VCaP (cell line): ENCODE measurements around the gene SPN.
A peak's percentile ranks its signal among the peaks of the same experiment; 100 is the strongest.
"Not testable (repeated sequence)": the region's sequence is repeated elsewhere in the genome, so short reads cannot be mapped to it uniquely, and the experiment has no call there.

Source experiments
- H3K27ac ChIP-seq: fragments of 450-650 bp; 2 replicates; pipeline ENCODE4 v1.5.1; 2017
- CTCF ChIP-seq: fragments of 450-650 bp; conservative IDR thresholded peaks from 2 replicates; pipeline ENCODE4 v1.5.1; 2017; ENCODE audit warnings: mild to moderate bottlenecking, moderate library complexity

Gene SPN, protein sequence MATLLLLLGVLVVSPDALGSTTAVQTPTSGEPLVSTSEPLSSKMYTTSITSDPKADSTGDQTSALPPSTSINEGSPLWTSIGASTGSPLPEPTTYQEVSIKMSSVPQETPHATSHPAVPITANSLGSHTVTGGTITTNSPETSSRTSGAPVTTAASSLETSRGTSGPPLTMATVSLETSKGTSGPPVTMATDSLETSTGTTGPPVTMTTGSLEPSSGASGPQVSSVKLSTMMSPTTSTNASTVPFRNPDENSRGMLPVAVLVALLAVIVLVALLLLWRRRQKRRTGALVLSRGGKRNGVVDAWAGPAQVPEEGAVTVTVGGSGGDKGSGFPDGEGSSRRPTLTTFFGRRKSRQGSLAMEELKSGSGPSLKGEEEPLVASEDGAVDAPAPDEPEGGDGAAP

DNA sequence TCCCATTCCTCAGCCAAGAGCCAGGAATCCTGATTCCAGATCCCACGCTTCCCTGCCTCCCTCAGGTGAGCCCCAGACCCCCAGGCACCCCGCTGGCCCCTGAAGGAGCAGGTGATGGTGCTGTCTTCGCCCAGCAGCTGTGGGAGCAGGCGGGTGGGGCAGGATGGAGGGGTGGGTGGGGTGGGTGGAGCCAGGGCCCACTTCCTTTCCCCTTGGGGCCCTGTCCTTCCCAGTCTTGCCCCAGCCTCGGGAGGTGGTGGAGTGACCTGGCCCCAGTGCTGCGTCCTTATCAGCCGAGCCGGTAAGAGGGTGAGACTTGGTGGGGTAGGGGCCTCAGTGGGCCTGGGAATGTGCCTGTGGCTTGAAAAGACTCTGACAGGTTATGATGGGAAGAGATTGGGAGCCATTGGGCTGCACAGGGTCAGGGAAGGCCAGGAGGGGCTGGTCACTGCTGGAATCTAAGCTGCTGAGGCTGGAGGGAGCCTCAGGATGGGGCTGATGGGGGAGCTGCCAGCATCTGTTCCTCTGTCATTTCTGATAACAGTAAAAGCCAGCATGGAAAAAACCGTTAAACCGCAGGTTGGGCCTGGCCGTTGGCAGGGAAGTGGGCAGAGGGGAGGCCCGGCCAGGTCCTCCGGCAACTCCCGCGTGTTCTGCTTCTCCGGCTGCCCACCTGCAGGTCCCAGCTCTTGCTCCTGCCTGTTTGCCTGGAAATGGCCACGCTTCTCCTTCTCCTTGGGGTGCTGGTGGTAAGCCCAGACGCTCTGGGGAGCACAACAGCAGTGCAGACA, at the start of gene SPN:
Gene SPN (plus strand): TSS at position 232 of the 791 bp plus-strand sequence. CDS start 482 bp downstream, at position 714.
- no peak within 1 kb of the TSS for H3K27ac ChIP-seq
- TF ChIP-seq CTCF: no peak

- peak overlapping the region; percentile 31 for H3K27ac ChIP-seq
These were observed 49.6 kb upstream of the SPN start for GRCh38 chr16:29613307-29614057.

GRCh38 chr16:29614691-29615314, 48.2 kb upstream of the SPN start:
- not testable (repeated sequence) for H3K27ac ChIP-seq

- H3K27ac ChIP-seq: not testable (repeated sequence)
These were observed 46.9 kb upstream of the SPN start for GRCh38 chr16:29616127-29616526.

DNA sequence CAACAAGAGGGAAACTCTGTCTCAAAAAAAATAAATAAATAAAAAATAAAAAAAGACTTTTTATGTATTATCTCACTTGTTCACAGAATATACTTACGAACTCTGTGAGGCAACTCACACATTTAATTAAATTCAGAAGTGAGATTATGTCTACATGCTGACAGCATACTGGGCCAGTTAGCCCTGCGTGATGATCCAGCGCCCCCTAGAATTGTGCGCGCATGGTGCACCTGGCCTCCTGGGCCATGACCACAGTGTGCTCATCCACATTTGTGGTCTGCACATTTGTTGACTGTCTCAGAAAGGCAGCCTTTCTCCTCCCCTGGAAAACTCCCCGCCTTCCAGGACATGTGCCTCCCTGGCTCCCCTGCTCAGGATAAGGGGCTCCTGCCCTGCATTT, 42.5 kb upstream of the SPN start:
- not testable (repeated sequence) for H3K27ac ChIP-seq

- not testable (repeated sequence) for H3K27ac ChIP-seq
These were observed 40.3 kb upstream of the SPN start for GRCh38 chr16:29622738-29623137.

DNA sequence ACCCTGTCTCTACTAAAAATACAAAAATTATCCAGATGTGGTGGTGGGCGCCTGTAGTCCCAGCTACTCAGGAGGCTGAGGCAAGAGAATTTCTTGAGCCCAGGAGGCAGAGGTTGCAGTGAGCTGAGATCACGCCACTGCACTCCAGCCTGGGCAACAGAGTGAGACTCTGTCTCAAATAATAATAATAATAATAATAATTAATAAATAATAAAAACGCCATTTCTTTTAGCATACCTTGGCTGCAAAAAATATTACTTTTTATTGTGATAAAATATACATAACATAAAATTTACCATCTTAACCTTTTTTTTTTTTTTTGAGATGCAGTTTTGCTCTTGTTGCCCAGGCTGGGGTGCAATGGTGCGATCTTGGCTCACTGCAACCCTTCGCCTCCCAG, 39.8 kb upstream of the SPN start:
- not testable (repeated sequence) for H3K27ac ChIP-seq

GRCh38 chr16:29625114-29625513, 37.9 kb upstream of the SPN start:
- H3K27ac ChIP-seq: not testable (repeated sequence)

GRCh38 chr16:29626778-29627331, 36.2 kb upstream of the SPN start:
- H3K27ac ChIP-seq: not testable (repeated sequence)

DNA sequence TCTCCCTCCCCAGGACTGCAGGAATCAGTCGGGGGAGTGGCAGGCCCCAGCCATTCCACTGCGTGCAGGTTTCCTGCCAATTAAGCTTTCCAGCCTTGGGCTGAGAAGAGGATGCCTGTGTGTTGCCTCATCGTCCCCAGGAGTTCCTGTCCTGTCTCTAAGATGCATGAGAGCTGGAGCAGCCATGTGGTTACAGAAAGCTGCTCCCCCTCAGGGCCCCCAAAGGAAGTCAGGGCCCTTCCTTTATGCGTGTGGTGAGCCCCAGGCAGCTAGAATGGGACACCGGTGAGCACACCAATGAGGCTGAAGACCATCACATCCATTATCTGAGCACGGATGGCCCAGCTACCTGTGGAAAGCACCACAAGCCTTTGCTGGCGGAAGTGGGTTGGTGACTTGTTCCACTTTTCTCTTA, 35.4 kb upstream of the SPN start:
- not testable (repeated sequence) for H3K27ac ChIP-seq

GRCh38 chr16:29628707-29629106, 34.3 kb upstream of the SPN start:
- not testable (repeated sequence) for H3K27ac ChIP-seq

- H3K27ac ChIP-seq: not testable (repeated sequence)
These were observed 33.7 kb upstream of the SPN start for GRCh38 chr16:29629318-29629717.

DNA sequence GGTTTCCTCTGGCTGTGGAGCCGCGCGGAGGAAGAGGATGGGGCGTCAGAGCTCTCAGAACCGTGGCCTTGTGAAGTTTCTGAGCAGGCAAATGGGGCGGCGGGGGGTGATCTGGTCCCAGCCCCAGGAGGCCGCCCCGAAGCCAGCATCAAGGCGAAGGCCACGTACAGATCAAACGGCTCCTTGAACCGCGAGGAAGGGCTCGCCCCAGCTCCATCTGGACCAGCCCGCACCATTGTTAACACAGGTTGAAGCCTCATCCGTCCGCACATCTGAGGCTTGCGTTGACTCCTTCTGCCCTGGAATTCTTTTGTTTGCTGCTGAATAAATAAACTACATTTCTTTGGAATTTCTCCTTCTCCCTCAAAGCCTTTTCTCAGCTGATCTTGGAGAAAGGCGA, 31.4 kb upstream of the SPN start:
- not testable (repeated sequence) for H3K27ac ChIP-seq

GRCh38 chr16:29635902-29636301, 27.1 kb upstream of the SPN start:
- not testable (repeated sequence) for H3K27ac ChIP-seq

- H3K27ac ChIP-seq: not testable (repeated sequence)
These were observed 26.7 kb upstream of the SPN start for GRCh38 chr16:29636368-29636767.

GRCh38 chr16:29638751-29639150, 24.3 kb upstream of the SPN start:
- not testable (repeated sequence) for H3K27ac ChIP-seq
